GM23248 (cell line): Measurements from ENCODE around the gene TRIOBP.

Experiments used
- EZH2 ChIP-seq: fragments of 200-600 bp; sonication (generic); IDR thresholded peaks from 2 replicates; pipeline ENCODE4 v1.6.1; 2018; ENCODE audit warnings: antibody characterized with exemption, mild to moderate bottlenecking; ENCODE audit not compliant: insufficient read depth, poor library complexity, severe bottlenecking
- EZH2phosphoT487 ChIP-seq: fragments of 200-600 bp; sonication (generic); IDR thresholded peaks from 2 replicates; pipeline ENCODE4 v1.6.1; 2018; ENCODE audit warnings: antibody characterized with exemption, moderate library complexity, mild to moderate bottlenecking, low read depth; ENCODE audit not compliant: insufficient read depth

DNA sequence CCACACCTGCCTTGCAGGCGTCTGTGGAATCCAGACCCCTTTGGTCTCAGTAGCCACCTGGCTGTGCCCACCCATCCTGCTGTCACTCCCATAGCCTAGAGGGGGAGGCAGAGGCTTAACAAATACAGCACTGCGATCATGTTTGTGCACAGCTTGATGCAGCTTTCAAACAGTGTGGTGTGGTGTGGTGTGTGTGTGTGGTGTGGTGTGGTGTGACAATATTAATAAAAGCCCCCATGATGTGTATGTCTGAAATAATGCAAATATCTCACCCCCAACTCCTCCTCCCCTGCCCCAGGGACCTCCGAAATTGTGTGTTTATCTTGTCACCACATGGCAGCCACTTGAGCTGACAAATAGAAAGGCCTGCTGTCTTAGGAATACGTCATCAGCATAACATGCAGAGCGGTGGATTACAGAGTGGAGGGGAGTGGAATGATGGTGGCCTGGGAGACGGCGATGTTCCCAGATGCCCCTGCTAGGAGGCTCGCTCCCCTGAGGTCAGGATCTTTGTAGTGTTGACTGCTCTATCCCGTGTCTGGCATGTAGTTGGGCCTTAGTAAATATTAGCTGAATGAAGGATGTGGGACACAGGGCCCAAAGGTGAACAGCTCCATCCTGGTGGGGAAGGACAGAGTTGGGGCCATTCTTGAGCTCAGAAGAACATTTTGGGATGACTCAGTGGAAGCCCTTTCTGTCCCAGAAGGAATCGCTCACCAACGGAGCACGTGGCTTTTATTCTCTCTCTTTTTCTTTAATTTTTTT lies 35.5 kb upstream of the TRIOBP start:
- TF ChIP-seq EZH2phosphoT487: no peak
- no peak for TF ChIP-seq EZH2
